GM18507 (cell line): Measurements from ENCODE around the gene CHD5.

Experiments
- DNase-seq: peaks from one replicate; pipeline ENCODE4 v3.0.0; 2011; ENCODE audit warnings: low read depth; ENCODE audit not compliant: insufficient read length; ENCODE audit errors: extremely low spot score
- FAIRE-seq: peaks from 2 replicates; lab custom pipeline; 2011; peaks lifted over from hg19 to GRCh38; lab: Jason Lieb, UNC

CHD5 gene

DNA sequence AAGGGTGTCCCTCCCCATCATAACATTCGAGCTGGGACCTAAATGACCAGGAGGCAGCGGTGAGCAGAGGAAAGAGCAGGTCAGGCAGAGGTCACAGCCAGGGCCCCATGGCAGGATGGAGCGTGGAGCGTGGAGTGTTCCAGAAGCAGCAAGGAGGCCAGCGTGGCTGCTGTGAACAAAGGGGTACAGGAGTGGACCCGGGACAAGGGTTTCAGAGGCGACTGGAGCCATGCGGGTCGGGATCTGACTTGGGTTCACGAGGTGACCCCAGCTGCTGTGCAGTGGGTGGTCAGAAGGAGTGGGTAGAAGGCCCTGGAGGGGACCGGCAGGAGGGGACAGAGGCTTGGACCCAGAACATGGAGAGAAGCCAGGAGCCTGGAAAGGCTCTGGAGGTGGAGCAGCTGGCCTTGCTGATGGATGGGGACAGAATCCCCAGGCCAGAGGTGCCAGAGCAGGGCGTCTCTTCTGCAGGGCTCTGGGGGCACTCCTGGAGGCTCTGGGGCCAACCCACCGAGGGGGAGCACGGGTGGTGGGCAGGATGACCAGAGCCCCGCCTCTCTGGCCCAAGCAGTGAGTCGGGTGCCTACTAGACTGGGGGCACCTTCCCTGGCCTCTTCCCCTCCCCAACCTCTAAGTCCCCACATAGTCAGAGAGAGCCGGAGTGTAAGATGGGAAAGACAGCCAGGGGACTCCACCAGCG, 2.3 kb downstream of the CHD5 start:
- no peak for FAIRE-seq
- no peak for DNase-seq

DNA sequence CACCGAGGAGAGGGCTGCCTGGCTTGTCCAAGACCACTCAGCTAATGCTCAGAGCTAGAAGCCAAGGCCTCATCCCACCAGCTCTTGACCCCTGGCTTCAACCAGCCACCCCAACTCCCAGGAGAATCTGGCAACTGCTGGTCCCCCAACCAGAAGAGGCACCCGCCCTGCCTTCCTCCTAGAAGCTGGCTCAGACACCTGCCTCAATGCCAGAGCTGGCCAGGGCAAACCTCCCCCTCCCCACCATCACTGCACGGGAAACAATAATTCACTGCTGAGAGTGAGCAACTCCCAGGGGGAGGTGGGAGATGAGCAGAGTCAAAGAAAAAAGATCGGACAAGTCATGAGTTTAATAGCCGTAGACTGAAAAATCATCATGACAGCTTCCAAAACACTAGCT, 3.3 kb downstream of the CHD5 start:
- no peak for DNase-seq
- FAIRE-seq, result no peak

DNA sequence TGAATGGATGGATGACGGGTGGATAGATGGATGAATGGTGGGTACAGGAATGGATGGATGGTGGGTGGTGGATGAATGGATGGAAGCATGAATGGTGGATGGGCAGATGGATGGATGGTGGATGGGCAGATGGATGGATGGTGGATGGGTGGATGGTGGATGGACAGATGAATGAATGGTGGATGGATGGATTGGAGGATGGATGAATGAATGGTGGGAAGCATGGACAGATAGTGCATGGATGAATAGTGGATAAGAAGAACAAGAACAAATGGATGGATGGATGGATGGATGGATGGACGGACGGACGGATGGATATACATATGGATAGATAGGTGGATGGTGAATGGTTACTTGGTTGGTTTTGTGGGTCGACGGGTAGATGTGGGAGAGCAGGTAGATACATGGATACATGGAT, 4.7 kb downstream of the CHD5 start:
- DNase-seq, result no peak
- FAIRE-seq, result no peak

DNA sequence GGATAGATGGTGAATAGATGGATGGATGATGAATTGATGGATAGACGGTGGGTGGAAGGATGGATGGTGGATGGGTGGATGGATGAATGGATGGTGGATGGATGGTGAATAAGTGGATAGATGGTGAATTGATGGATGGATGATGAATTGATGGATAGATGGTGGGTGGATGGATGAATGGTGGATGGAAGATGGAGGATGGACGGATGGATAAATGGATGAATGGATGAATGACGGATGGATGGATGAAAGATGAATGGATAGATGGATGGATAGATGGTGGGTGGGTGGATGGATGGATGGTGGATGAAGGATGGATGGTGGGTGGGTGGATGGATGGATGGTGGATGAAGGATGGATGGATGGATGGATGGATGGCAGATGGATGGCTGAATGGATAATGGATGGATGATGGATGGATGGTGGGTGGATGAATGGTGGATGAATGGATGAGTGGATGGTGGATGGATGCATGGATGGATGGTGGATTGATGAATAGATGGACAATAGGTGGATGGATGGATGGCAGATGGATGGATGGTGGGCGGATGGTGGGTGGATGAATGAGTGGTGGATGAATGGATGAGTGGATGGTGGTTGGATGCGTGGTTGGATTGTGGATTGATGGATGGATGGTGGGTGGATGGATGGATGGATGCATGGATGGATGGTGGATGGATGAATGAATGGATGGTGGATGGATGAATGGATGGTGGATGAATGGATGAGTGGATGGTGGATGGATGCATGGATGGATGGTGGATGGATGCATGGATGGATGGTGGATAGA, 5.3 kb downstream of the CHD5 start:
- FAIRE-seq (no peak), DNase-seq (no peak)

DNA sequence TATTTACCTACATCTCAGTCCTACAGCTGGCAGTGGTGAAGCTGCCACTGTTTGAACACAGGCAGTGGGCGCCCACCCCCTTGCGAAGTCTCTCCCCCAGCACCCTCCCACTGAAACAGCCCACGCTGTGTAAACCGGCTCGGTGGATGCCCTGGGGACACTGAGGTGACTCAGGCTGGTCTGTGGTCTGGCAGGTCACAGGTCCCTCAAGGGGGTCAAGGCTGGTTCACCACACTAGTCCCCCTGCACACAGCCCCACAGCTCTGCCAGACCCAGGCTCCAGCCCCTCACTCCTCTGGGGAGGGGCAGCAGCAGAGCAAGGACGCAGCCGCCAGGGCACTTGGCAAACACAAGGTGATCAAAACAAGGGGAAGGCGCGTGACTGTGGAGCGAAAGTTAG, 7.6 kb downstream of the CHD5 start:
- DNase-seq (no peak), FAIRE-seq (no peak)

DNA sequence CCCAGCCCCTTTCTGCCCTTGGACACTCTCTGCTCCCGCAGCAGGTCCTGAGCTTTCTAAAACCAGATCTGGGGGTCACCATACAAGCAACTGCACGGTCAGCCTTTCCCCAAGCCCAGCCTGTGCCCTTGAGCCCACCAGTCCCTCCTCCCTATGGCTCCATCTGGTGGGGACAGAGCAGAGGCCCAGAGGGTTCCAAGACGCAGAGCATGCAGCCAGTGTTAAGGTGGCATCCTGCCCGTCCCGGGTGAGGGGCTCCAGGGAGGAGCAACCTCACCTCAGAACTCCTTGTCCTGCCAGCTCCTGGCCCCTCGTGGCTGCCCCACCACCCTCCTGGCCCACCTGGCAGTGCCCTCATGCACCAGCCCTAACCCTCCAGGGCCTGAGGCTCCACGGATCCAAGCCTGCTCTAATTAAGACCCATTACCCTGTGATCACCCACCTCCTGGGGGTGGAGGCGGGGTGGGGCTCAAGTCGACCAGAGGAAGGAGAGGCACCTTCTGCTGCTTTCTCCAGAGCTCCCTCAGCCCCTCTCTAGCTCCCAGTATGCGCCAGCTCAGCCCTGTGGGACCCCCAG, 8.5 kb downstream of the CHD5 start:
- DNase-seq, result no peak
- FAIRE-seq, result no peak

DNA sequence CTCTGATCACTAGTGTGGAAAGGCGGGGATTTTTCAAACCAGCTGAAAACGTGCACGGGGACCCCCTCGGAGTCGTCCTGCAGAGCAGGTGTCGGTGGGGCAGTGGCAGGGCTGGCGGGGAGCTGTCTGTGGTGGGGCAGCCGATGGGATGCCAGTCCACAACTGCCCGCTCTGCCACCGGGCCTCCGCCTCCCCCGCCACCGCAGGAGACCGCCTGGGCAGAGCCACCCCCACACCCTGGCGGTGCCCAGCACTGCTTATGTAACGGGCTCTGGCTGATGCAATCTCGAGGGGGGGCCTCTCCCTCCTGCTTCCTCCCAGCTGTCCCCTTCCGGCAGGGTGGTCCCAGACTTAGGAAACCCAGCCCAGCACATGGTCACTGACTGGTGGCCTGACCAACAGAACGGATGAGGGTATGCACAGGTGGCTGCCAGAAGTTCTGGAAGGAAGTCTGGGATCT, 9.3 kb downstream of the CHD5 start:
- no peak for FAIRE-seq

DNA sequence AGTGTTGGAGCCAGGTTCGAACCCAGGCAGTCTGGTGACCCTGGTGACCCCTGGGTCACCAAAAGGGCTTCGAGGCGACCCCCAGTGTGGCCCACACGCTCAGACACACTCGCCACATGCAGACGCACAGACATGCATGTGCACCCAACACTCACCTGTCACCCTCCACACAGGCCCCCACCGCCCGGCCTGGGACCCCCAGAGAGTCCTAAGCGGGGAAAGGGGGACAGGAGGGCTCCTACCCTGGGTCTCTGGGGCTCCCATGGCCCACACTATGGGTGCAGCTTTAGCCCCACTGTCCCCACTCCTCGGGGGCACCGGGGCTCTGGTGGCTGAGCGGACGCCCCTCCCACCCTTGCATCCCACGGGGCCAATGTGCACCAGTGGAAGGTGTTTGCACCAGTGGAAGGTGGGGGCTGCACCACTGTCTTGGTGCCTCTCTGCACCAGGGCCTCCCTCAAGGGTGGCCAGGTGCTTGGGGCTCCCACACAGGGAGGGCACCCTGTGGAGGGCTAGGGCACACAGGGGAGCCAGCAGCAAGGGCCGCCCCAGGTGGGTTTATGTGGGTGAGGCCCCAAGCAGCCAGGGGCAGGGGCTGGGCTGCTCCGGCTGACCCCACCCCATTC, 9.9 kb downstream of the CHD5 start:
- DNase-seq, result no peak

More for the DNA sequence above, 9.3 kb downstream of the CHD5 start:
- no peak for DNase-seq

DNA sequence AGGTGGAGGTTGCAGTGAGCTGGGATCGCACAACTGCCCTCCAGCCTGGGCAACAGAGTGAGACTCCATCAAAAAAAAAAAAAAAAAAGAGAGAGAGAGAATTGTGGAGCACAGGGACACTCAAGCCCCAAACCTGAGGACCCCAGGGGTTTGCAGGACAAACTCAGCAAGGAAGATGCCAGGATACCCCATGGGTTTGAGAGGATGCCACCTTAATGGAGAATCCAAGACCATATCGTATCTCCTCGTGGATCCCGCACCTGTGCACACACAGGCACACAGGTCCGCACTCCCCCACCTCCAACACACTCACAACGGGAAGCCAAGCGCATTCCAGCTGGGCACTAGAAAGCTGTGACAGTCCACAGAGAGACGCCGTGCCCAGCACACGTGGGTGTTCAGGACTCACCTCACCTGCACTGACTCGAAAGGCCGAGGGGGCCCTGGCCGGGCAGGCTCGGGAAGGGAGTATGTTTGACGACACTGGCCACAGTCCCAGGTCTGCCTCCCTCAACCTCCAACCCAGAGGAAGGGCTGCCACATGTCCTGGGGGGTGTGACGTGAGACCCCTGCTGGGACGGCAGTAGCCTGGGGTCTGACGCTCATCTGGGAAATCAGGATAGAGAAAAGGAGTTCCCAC, 11.1 kb downstream of the CHD5 start:
- FAIRE-seq (no peak), DNase-seq (no peak)

More for the DNA sequence above, 9.9 kb downstream of the CHD5 start:
- FAIRE-seq, result no peak

DNA sequence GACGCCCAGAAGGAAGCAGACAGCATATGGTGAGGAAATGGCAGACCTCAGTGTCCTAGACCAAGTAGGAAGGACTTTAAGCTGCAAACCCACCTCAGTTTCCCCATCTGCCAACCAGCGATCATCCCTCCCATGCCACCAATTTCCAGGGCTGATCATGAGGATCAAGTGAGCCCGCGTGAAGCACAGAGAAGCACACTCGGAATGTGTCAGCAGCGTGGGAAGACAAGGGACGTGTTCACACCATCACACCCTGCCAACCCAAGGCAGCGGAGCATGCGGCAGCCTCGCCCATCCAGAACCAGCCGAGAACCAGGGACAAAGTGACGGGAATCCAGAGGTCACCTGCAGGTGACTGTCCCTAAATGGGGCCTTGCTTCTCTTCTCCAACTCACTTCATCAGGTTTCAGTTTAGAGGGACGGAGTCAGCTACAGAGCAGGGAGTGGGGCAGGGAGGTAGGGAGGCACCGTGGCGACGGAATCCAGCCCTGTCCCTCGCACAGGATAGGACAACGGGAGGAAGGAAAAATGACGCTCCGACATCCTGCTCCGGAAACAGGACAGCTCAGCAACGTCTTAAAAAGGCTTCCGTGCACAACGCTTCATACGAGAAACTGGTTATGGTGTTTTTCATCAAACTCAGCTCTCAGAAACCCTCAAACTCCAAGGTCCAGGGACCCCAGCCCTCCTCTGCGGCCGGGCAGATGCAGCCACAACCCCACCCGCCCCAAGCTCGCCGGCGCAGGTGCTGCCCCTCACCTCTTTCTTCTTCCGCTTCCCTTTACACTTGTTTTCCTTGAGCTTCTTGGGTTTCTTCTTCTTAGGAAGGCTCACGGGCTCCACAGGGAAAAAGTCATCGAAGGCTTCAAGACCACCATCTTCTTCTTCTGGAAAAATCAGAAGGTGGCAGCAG, 12.5 kb downstream of the CHD5 start:
- no peak for FAIRE-seq
- no peak for DNase-seq

DNA sequence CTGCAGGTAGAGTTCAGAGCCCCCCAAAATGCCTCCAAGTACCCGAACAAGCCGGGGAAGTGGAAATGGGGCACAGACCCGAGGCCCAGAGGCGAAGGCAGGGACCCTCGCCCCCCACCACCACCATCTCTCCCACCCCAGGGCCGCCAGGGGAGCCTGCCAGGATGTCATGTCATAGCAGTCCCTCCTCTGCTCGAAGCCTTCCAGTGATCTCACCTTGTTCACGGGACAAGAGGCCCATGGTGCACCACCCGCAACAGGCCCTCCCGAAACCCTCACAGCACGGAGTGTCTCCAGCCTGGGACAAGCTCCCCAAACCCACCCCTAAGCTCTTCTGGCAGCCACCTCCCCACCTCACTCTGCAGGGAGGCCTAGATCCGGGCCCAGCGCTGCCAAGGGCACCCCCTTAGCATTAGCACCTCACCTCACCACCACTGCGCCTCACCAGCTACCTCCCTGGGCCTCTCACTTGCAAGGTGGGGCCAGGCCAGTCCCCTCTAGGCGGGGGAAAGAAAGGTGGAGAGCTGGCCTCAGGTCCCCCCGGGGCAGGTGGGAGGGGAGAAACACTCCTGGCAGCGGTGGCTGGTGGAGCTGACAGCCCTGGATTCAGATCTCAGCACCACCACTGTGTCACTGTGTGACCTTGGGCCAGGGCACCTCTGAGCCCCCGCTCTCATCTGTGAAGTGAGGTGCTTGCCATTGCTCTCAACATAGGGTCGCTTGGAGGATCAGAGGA, 13.3 kb downstream of the CHD5 start:
- DNase-seq, result no peak
- no peak for FAIRE-seq

DNA sequence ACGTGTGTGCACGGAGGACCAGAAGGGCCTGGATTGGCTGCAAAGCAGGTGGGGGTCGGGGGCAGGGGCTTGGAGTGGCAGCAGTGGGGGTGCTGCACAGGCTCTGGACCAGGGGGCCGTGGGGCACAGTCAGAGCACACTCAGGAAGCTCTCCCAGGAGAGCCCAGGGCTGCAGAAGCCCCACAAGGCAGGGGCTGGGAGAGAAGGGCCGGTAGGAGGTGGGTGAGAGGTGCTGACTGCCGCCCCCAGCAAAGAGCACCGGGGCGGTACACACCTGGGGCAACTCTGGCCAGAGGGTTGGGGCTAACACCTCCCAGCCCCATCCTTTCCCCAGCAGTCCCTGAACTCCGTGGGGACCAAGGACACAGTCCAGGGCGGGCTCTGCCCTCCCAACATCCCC, 13.9 kb downstream of the CHD5 start:
- DNase-seq, result no peak
- no peak for FAIRE-seq

DNA sequence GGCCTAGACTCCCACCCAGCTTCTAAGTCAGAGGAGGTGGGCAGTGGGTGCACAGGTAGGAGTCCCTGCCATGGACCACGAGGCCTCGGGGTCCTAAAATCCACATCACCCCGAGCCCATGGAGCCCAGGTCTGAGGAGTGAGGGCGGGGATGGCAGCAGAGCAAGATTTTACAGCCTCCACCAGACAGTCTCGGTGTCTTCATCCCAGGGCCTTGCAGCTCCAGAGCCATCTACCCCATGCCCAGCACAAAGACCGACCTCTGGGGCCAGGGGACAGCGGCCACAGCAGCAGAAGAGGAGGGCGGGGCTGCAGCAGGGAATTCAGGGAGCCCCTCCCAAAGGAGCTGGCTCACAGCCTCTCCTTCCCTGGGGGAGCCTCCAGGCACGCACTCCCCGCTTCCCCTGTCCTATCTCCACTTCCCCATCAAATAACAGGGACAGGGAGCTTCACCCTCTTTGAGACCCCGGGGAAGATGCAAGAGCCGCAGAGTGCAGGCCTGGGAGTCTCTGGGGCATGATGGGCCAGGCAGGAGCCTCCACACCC, 14.6 kb downstream of the CHD5 start:
- DNase-seq, result no peak
- no peak for FAIRE-seq

DNA sequence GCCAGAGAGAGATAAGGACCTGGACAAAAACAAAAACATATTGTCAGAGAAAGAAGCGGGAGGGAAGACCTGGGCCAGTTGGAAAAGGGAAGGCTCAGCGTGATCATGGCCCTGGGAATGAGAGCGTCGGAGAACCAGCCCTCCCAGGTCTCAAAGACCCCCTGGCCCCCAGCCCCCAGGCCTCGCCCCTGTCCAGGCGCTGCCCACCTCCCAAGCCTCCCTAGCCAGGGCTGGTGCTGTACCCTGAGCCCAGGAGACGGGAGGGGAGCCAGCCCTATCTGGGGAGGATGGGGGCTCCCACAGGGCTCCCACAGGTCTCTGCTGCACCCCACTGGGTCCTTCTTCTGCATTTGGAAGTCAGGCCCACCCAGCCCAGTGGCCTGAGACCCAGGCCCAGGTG, 15.1 kb downstream of the CHD5 start:
- FAIRE-seq (no peak), DNase-seq (no peak)

DNA sequence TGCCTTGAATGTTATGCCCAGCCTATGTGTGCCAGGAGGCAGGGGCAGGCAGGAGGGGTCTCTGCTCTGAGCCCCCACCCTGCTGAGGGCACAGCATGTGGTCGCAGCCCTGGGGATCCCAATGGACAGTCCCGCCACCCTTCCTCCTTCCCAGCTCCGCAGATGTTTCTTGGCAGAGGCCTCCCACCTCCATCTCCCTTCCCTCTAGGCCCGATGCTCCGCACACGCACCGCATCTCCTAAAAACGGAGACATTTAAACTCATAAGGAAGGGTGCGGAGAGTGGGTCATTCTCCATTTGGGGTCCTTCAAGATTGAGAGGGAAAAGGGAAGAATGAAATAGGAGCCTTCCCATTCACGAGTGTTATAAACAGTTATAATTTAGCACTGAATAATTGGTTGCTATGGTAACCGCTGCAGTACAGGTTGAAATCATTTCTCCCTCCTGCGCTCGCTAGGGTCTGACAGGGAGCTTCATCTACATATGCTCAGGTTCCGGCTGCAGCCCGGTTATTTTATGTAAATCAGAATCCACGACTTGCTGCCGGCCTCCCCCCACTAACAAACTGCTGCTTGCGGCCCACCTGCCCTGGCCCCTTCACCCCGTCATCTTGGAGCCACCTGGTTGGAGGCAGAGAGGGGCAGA, 16.0 kb downstream of the CHD5 start:
- DNase-seq, result no peak
- no peak for FAIRE-seq

DNA sequence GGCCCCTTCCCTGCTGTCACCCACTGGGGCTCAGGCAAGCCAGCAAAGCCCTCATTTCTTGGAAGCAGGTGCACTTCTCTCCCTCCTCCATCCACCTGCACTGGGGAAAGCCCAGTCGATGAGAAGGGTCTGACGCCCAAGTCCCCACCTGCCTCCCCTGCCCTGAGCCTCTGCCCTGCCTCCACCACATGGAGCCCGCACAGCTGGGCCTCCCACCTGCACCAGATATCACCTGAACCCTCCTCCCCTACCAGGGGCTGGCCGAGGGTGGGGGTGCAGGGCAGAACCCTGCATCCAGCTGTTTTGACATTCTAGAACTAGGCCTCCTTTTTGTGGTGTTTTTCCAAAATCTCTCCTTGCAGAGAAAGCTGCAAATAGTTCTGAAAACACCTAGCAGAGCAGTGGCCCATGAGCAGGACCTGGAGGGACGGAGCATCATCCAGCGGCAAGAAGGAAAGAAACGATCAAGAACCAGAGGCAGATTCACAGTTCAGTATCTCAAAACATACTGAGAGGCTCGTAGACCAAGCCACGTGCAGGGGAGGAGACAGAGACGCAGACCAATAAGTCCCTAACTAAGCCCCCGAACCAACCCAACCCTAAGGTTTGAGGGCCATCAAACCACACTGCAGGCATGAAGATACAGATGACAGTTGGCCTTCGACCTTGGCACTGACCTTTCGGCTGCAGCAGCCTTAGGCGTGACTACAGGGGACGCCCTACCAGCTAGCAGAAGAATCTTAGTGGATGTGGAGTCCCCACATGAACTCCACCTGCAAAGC, 16.7 kb downstream of the CHD5 start:
- FAIRE-seq, result no peak

DNA sequence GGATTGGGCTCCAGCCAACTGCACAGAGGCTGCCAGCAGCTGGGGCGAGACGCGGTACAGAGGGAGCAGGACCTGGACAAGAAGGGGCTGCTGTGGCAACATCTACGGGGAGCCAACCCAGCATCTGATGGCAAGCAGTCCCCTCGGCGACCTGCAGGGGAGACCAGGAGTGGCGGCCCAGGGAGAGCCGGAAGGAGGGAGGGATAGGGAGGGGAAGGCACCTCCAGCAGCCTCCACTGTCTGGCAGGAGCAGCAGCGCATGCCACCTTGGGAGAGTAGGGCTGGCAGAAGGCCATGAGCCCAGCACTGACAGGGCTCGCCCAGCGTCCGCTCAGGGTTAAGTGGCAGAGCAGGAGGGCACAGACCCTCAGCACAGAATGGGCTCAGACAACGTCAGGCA, 17.3 kb downstream of the CHD5 start:
- FAIRE-seq (no peak), DNase-seq (no peak)

More for the DNA sequence above, 16.7 kb downstream of the CHD5 start:
- DNase-seq, result no peak
